Subcutaneous abdominal adipose tissue (tissue), 5 donors: ENCODE results near the gene AP2S1.
"Not testable (repeated sequence)": the region's sequence is repeated elsewhere in the genome, so short reads cannot be mapped to it uniquely, and the experiment has no call there.

Source experiments
- H3K27ac ChIP-seq: one replicate; pipeline ENCODE4 v1.7.0; 2013; ENCODE audit warnings: low read depth, mild to moderate bottlenecking, inconsistent platforms, low read length, moderate library complexity
- H3K27me3 ChIP-seq, 5 donors: one replicate each; pipeline ENCODE4 v1.7.0; 2013; ENCODE audit warnings: low read length in 5 of 5, inconsistent platforms in 1 of 5; ENCODE audit not compliant: control insufficient read depth in 5 of 5, insufficient read depth in 4 of 5
- H3K36me3 ChIP-seq, 5 donors: one replicate each; pipeline ENCODE4 v1.7.0; 2013; ENCODE audit warnings: low read length in 5 of 5; ENCODE audit not compliant: control insufficient read depth in 5 of 5, insufficient read depth in 5 of 5
- H3K4me1 ChIP-seq, 5 donors: one replicate each; pipeline ENCODE4 v1.7.0; 2013; ENCODE audit warnings: low read length in 5 of 5, mild to moderate bottlenecking in 3 of 5, moderate library complexity in 1 of 5; ENCODE audit not compliant: control insufficient read depth in 5 of 5, insufficient read depth in 5 of 5
- H3K4me3 ChIP-seq, 5 donors: one replicate each; pipeline ENCODE4 v1.7.0; 2013; ENCODE audit warnings: low read length in 5 of 5, low read depth in 1 of 5
- H3K9ac ChIP-seq, 5 donors: one replicate each; pipeline ENCODE4 v1.7.0; 2013; ENCODE audit warnings: low read length in 5 of 5, mild to moderate bottlenecking in 4 of 5, moderate library complexity in 3 of 5
- H3K9me3 ChIP-seq, 5 donors: one replicate each; pipeline ENCODE4 v1.7.0; 2013; ENCODE audit warnings: low read length in 5 of 5; ENCODE audit not compliant: control insufficient read depth in 5 of 5
- donor health status: healthy.
- donor health status: healthy.
- donor health status: healthy.
- donor health status: healthy.
- donor health status: healthy.

The AP2S1 gene

DNA sequence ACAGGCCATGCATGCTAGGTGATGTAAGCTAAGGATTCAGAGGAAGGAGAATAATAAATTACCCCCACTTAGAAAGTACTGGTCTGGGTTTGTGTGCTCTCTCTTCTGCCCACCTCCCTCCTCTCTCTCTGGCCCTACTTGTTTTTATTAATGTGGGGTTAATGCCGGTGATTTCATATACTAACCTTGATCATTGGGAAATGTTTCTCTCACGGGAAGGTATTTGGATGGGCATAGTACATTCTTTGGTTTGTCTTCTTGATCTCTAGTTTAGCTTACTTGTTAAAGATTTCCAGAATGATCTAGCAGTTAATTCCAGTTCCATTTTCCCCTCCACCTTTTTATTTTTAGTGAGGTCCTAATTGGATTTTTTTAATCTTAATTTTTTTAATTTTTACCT lies 34.8 kb upstream of the AP2S1 start:
- Histone ChIP-seq H3K27ac (no peak overlapping the region), H3K36me3 (no peaks in the 10 kb centered on the region), H3K4me3 (no peak overlapping the region), H3K9ac (no peak overlapping the region), H3K4me1 (peaks cover 0 to 16% (median 5%) of the 10 kb centered on the region in 5 donors), H3K9me3 (no peaks in the 10 kb centered on the region), H3K27me3 (no peaks in the 10 kb centered on the region)

DNA sequence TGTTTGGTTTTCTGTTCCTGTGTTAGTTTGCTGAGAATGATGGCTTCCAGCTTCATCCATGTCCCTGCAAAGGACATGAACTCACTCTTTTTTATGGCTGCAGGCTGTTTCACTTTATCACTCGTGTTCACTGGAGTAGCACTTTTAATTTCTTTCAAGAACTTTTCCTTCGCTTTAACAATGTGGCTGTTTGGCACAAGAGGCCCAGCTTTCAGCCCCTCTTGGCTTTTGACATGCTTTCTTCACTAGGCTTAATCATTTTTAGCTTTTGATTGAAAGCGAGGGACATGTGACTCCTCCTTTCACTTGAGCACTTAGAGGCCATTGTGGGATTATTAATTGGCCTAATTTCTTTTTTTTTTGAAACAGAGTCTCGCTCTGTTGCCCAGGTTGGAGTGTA lies 32.1 kb upstream of the AP2S1 start:
- H3K4me1 ChIP-seq = peaks cover 0 to 17% (median 0%) of the 10 kb centered on the region in 5 donors
- not testable (repeated sequence) for H3K9me3 ChIP-seq, H3K27me3 ChIP-seq, H3K9ac ChIP-seq, H3K27ac ChIP-seq, H3K36me3 ChIP-seq, H3K4me3 ChIP-seq

DNA sequence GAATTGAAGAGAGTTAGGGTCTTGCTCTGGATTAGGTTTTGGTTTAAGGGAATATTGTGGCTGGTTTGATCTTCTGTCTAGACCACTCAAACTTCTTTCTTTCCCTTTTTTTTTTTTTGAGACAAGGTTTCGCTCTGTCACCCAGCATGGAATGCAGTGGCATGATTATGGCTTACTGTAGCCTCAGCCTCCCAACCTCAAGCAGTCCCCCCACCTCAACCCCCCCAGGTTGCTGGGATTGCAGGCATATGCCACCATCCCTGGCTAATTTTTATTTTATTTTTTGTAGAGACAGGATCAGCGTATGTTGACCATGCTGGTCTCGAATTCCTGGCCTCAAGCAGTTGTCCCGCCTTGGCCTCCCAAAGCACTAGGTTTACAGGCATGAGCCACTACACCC lies 31.4 kb upstream of the AP2S1 start:
- no peaks in the 10 kb centered on the region for H3K9me3 ChIP-seq
- H3K9ac ChIP-seq = no peak overlapping the region
- no peaks in the 10 kb centered on the region for H3K27me3 ChIP-seq
- H3K27ac ChIP-seq = no peak overlapping the region
- H3K4me1 ChIP-seq = peaks cover 0 to 17% (median 0%) of the 10 kb centered on the region in 5 donors
- H3K36me3 ChIP-seq = no peaks in the 10 kb centered on the region
- H3K4me3 ChIP-seq = no peak overlapping the region

DNA sequence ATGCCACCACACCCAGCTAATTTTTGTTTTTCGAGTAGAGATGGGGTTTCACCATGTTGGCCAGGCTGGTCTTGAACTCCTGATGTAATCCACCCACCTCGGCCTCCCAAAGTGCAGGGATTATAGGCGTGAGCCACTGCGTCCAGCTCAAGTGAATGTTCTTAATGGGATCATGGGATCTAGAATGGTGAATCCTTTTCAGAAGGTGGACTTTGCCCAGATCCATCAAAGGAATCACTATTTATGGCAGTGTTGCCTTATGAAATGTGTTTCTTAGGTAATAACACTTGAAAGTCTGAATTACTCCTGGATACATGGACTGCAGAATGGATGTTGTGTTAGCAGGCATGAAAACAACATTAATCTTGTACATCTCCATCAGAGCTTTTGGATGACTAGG lies 30.4 kb upstream of the AP2S1 start:
- Histone ChIP-seq H3K27me3 (no peaks in the 10 kb centered on the region), H3K27ac (no peak overlapping the region), H3K4me1 (peaks cover 0 to 17% (median 0%) of the 10 kb centered on the region in 5 donors), H3K9me3 (no peaks in the 10 kb centered on the region), H3K36me3 (no peaks in the 10 kb centered on the region), H3K4me3 (no peak overlapping the region), H3K9ac (no peak overlapping the region)

DNA sequence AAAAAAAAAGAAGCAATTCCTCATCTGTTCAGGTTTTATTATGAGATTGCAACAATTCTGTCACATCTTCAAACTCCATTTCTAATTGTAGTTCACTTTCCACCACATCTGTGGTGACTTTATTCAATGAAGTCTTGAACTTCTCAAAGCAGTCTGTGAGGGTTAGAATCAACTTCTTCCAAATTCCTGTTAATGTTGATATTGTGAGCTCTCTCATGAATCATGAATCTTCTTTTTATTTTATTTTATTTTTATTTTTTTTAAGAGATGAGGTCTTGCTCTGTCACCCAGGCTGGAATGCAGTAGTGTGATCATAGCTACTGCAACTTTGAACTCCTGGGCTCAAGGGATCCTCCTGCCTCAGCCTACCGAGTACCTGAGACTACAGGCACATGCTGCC lies 29.8 kb upstream of the AP2S1 start:
- Histone ChIP-seq H3K9me3 (no peaks in the 10 kb centered on the region), H3K9ac (no peak overlapping the region), H3K4me1 (peaks cover 0 to 17% (median 0%) of the 10 kb centered on the region in 5 donors), H3K27me3 (no peaks in the 10 kb centered on the region), H3K27ac (no peak overlapping the region), H3K36me3 (peaks cover 0 to 2% (median 0%) of the 10 kb centered on the region in 5 donors), H3K4me3 (no peak overlapping the region)

DNA sequence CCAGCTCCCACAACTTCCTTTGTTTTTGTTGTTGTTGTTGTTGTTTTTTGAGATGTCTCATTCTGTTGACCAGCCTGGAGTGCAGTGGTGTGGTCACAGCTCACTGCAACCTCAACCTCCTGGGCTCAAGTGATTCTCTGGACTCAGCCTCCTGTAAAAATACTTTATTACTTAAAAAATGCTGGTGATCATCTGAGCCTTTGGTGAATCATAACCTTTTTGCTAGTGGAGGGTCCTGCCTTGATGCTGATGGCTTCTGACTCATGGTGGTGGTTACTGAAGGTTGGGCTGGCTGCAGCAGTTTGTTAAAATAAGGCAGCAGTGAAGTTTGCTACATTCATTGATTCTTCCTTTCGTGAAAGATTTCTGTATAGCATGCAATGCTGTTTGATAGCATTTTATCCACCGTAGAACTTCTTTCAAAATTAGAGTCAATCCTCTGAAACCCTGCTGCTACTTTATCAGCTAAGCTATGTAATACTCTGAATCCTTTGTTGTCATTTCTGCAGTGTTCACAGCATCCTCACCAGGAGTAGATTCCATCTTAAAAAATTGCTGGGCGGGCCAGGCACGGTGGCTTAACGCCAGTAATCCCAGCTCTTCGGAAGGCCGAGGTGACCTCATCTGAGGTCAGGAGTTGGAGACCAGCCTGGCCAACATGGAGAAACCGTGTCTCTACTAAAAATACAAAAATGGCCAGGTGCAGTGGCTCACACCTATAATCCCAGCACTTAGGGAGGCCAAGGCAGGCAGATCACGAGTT lies 28.1 kb upstream of the AP2S1 start:
- Histone ChIP-seq H3K9ac (no peak overlapping the region), H3K36me3 (peaks cover 0 to 2% (median 0%) of the 10 kb centered on the region in 5 donors), H3K9me3 (no peaks in the 10 kb centered on the region), H3K4me3 (no peak overlapping the region), H3K27ac (no peak overlapping the region), H3K4me1 (peaks cover 0 to 17% (median 0%) of the 10 kb centered on the region in 5 donors), H3K27me3 (no peaks in the 10 kb centered on the region)

DNA sequence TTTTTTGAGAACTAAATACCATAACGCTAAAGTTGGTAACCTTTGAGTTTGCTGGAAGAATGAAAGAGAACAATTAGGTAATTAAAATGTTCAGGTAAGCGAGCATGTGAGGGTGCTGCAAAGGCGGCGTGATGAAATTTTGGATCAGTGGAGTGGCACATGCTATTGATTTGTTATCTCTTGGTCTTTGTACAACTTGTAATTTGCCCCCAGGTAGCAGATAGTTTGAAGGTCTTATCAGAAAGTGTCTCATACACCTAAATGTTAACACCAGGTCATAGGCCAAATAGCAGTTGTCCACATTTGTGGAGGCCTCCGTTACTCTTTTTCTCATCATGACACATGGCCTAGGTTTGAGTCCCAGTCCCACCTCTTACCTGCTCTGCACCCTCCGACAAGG lies 25.0 kb upstream of the AP2S1 start:
- Histone ChIP-seq H3K36me3 (peaks cover 0 to 2% (median 0%) of the 10 kb centered on the region in 5 donors), H3K9me3 (no peaks in the 10 kb centered on the region), H3K27me3 (no peaks in the 10 kb centered on the region), H3K4me1 (peaks cover 0 to 6% (median 0%) of the 10 kb centered on the region in 5 donors), H3K27ac (no peak overlapping the region), H3K9ac (no peak overlapping the region), H3K4me3 (no peak overlapping the region)

DNA sequence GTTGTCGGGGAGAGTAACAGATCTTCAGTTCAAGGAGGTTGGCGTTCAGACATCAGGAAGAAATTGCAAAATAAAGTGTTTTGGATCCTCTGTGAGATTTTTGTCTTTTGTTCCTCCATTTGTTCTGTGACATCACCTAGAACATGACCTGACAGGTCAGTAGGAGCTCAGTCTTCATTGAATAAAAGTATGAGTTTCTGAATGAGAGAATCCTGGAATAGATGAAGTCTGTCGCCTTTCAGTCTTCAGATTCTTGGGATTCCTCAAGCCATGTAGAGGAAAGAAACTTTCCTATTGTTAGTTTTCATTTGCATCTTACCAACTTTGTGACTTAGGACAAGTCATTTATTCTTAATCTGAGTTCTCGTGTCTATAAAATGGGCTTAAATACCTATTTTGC lies 24.6 kb upstream of the AP2S1 start:
- no peaks in the 10 kb centered on the region for H3K9me3 ChIP-seq
- H3K27ac ChIP-seq = no peak overlapping the region

DNA sequence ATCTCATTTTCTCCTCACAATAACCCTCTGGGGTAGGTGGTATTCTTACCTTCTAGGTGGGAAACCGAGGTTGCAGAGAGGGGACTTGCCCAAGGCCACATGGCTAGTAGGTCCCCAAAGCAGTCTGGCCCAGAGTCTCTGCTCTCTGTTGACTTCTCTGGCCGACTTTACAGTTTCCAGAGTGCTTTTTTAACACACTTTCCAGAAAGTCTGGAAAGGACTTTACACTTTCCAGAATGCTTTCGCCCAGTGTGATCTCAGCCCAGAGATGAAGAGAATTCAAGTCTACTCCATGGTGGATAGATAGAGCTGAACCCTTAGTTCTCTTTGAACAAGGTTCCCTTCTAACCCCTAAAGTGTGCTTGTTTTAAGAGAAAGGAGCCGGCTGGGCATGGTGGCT lies 22.3 kb upstream of the AP2S1 start:
- no peak overlapping the region for H3K4me3 ChIP-seq
- no peaks in the 10 kb centered on the region for H3K27me3 ChIP-seq
- H3K9me3 ChIP-seq = no peaks in the 10 kb centered on the region
- H3K36me3 ChIP-seq = peaks cover 0 to 2% (median 0%) of the 10 kb centered on the region in 5 donors
- H3K27ac ChIP-seq = no peak overlapping the region
- H3K9ac ChIP-seq = no peak overlapping the region
- H3K4me1 ChIP-seq = no peaks in the 10 kb centered on the region

More for the DNA sequence above, 24.6 kb upstream of the AP2S1 start:
- H3K4me3 ChIP-seq = no peak overlapping the region
- H3K9ac ChIP-seq = no peak overlapping the region
- H3K36me3 ChIP-seq = peaks cover 0 to 2% (median 0%) of the 10 kb centered on the region in 5 donors
- H3K4me1 ChIP-seq = peaks cover 0 to 6% (median 0%) of the 10 kb centered on the region in 5 donors
- no peaks in the 10 kb centered on the region for H3K27me3 ChIP-seq

DNA sequence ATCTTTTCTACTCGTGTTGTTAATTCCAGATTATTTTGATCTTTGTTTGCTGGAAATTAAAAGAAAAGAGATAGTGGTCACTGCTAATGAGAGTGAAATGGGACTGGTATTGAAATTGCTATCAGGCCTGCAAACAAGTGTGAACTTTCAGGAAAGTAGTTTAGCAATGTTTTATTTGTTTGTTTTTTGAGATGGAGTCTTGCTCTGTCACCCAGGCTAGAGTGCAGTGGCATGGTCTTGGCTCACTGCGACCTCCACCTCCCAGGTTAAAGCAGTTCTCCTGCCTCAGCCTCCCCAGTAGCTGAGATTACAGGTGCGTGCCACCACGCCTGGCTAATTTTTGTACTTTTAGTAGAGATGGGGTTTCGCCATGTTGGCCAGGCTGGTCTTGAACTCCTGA lies 20.5 kb upstream of the AP2S1 start:
- H3K27ac ChIP-seq, H3K27me3 ChIP-seq, H3K9ac ChIP-seq, H3K4me1 ChIP-seq, H3K9me3 ChIP-seq, H3K36me3 ChIP-seq, H3K4me3 ChIP-seq: not testable (repeated sequence)
